Activated CD4-positive, alpha-beta T cell treated with anti-CD3 and anti-CD28 coated beads for 48 hours (primary cell): ENCODE measurements around the gene PTGES2.
"Not testable (repeated sequence)": the region's sequence is repeated elsewhere in the genome, so short reads cannot be mapped to it uniquely, and the experiment has no call there.

ENCODE experiments used
- DNase-seq: peaks from one replicate; pipeline ENCODE4 v3.0.0-alpha.2; 2020

PTGES2 gene

GRCh38 chr9:128084746-128085145 is 42.8 kb downstream of the PTGES2 start:
- DNase-seq: no peak

GRCh38 chr9:128082151-128082550 is 45.4 kb downstream of the PTGES2 start:
- DNase-seq: no peak

DNA sequence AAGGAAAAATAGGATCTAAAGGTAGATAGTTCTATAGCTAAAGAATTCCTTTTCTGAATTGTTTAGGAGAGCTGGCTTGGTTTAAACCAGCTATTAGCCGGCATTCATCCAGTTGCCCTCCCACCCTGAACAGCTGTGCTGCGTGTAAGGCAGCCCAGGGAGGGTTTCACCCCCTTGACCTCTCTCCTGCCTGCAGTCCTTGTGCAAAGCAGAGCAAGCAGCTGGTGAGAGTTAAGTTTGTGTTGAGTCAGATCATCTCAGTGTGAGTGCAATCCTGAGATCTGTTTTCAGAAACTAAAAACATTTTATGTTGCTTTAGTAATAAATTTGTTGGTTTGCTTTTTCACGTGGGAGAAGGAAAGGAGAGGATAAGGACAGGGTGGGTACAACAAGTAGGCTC is 46.5 kb downstream of the PTGES2 start:
- no peak for DNase-seq

DNA sequence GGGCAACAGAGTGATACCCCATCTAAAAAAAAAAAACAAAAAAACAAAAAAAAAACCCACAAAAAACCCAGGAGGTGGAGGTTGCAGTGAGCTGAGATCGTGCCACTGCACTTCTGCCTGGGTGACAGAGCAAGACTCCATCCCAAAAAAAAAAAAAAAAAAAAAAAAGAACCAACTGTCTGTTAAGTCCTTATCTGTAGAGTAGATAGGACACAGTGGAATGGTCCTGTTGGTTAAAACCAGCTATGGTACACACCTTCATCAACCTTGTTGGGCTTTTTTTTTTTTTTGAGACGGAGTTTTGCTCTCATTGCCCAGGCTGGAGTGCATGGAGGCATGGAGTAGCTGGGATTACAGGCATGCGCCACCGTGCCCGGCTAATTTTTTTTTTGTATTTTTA is 47.3 kb downstream of the PTGES2 start:
- DNase-seq: no peak

DNA sequence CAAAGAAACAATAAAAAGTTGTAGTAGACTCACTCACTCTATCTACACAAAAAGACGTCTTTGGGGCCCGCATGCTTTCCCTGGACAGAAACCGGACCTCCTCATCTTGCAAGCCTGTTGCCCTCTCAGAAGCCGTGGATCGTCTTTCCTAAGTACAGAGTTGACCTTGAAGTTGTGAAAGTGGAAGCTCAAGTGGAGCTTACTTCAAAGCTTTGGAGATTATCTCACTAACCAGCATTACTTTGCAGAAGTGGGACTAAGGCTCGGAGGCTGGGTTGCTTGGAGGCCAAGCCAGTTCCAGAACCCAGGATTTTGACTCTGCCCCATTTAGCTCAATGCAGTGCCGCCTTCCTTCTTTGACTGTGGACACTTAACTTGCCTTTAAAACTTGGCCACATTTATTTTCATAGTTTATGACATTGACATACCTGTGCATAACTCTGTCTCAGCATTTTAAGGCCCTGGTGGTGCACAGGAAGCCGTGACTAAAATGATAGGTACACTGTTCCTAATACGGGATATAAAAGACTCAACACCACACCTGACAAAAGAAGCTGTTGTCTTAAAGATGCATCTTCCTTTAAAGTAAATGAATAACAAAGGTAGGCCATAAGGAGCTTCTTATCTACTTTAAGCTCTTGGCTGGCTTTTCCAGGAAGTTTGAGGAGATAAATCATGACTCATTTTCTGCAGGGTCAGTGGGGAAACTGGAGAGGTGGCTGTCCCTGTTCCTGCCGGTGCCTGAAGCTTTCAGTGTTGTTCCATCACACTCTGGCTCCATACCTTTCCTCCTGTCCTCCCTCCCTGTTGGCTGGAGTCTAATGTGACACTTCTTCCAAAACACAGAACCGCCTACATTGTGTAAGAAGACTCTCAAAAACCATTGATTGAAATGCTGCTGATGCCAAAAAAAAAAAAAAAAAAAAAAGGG is 48.8 kb downstream of the PTGES2 start:
- DNase-seq: no peak

- no peak for DNase-seq
Observed at GRCh38 chr9:128077847-128078503, 49.6 kb downstream of the PTGES2 start.

DNA sequence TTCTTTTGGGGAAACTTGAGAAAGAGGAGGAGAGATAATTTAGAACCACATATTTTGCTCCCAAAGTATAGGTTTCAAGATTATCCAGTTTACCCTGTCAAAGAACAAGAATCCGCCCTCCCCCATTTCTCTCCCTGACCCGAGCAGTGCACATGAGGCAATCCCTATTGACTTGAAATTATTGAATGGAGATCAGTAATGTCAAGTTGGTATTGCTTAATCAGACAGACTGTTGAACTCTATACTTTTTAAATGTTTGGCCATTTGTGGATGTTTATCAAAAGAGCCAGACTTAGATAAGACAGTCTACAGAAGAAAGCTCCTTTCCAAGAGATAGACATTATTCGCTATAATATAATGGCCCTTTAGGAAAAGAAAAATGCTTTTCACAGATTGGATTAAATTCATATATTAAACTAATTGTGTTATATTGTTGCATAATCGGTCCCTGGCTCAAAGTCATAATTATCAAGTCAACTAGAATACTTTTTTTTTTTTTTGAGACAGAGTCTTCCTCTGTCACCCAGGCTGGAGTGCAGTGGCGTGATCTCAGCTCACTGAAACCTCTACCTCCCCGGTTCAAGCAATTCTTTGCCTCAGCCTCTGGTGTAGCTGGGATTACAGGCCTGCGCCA is 54.2 kb downstream of the PTGES2 start:
- no peak for DNase-seq

- peak; percentile 68 for DNase-seq
Observed at GRCh38 chr9:128072144-128073021, 55.1 kb downstream of the PTGES2 start.

DNA sequence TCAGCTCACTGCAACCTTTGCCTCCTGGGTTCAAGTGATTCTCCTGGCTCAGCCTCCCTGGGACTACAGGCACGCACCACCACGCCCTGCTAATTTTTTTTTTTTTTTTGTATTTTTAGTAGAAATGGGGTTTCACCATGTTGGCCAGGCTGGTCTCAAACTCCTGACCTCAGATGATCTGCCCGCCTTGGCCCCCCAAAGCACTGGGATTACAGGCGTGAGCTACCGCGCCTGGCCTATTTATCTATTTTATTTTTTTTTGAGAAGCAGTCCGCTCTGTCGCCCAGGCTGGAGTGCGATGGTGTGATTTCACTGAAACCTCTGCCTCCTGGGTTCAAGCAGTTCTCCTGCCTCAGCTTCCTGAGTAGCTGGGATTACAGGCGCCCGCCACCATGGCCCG is 56.1 kb downstream of the PTGES2 start:
- not testable (repeated sequence) for DNase-seq

GRCh38 chr9:128070874-128071273 is 56.7 kb downstream of the PTGES2 start:
- no peak for DNase-seq
